ENCODE measurements around the gene SNRPB2.

SNRPB2 gene

DNA sequence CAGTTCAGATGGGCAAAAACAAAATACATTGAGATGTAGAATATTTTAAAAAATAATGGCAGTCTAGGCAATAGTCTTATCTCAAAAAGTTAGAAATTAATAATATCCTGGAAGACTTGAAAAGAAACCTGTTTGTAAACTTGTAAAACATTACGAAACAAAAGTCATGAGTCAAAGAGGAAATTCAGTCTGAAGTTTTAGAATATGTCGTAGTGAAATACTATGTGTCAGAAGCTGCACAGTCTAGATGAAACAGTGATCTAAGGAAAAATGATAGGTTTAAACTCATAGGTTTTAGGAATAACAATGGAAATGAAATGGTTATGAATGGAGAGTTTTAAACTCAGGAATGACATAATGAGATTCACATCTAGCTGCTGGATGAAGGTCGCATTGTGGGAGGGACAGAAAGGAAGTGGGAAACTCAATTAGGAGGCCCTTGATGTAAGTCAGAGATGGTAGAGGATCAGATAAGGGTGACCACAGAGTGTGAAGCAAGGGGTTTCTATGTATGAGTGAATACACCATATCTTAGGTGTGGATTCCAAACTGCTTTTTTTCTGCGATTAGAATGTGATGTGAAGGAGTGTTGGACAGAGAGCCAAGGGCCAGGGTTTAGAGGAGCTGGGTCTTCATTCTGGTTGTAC is 2.8 kb downstream of the SNRPB2 start:
- DNase-seq (ENCODE audit: low spot score): no peak

GRCh38 chr20:16740365-16741072 is 10.7 kb downstream of the SNRPB2 start:
- DNase-seq (ENCODE audit: low spot score): no peak

GRCh38 chr20:16744178-16744807 is 14.5 kb downstream of the SNRPB2 start:
- no peak for DNase-seq (ENCODE audit: low spot score)

DNA sequence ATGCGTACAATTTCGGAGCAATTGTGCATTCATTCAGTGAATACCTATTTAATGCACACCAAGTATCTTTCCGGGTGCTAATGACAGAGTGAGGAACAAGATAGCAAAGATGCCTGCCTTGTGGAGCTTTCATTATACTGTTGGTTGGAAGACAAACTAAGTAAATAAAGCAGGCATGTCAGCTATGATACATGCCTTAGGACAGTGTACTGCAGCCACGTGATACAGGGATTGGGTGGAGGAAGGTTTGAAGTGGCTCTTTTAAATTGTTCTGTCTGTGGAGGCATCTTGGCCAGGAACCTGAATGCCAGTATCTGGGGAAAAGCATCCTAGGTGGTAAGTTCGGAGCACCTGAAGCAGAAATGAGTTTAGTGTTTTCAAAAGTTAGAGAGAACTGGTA is 15.4 kb downstream of the SNRPB2 start:
- no peak for DNase-seq (ENCODE audit: low spot score)

DNA sequence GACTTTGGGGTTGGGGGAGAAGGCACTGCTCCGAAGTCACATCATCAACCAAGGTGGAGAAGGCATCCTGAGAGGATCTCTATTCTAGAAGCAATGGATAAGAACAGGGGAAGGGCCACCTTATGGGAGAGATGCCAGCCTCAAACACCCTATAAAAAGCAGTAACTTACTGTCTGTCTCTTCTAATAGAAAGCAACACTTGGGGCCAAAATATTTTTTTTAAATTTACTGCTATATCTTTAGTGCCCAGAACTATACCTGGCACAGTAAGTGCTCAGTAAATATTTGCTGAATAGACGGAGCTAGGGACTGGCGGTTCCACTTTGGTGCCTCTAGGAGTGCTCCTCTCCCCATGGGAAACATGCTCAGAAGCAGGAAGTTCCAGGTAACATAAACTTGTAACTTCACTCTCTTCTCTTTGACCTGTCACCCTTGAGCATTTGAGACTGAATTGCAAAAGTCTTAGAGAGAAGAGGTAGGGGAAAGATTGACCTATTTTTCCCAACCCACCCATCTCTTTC is 17.5 kb downstream of the SNRPB2 start:
- no peak for DNase-seq (ENCODE audit: low spot score)

DNA sequence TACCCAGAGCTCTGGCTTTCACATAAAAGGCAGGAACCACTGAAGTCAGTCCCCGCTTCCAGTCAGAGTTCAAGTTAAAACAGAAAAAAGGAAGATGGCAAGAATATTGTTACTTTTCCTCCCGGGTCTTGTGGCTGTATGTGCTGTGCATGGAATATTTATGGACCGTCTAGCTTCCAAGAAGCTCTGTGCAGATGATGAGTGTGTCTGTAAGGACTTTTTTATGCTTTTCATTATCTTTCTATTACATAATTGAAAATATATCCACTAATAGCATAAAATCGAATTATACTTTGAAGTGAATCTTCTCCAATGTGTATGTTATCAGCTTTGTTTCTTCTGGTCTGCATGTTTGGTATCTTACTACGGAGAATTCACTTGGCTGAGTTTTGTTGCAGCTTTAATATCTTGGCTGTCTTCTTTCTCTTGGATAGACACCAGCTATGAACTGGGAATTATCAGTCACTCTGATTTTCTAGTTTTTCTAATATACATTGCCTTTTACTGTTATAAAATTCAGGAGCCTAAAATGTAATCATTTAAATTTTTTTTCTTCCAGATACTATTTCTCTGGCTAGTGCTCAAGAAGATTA is 18.6 kb downstream of the SNRPB2 start, which contains the start of gene OTOR:
OTOR (plus strand) TSS at position 51 of the 593 bp plus-strand sequence; CDS start at position 95, 44 bp downstream.
- DNase-seq (ENCODE audit: low spot score): no peak

DNA sequence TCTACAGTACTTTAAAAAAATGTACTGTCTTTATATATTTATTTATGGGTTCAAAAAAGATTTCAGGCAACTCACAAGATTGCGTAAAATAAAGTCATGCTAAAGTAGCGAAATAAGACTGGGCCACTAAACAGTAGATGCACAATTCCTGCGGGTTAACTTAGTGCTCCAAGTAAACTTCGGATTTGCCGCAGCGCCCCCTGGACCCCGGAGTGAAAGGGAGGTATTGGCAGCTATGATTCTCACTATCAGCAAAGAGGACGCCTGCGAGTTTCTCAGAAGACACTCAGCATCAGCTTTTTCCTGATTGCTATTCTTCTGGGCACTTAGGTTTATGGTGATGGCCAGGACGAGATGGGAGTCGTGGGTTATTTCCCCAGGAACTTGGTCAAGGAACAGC is 19.7 kb downstream of the SNRPB2 start:
- DNase-seq (ENCODE audit: low spot score): no peak

- DNase-seq (ENCODE audit: low spot score): no peak
Measured at GRCh38 chr20:16752082-16752481, 22.3 kb downstream of the SNRPB2 start.

DNA sequence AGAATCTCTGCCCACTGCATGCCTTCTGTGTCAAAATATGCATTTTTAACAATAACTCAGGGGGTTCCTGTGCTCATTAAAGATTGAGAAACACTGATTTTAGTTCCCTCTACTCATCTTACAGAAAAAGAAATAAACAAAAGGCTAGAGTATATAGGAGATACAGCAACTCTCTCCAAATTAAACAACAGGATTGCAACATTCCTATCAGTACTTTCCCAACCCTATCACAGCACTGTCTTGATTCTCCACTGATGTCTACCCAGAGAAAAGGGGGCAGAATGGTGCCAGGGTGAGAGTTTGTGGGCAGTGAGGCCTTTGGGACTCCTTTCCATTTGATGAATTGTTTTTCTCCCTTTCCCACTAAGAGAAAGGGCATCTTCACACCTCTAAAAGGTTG is 23.1 kb downstream of the SNRPB2 start:
- DNase-seq (ENCODE audit: low spot score): no peak

- no peak for DNase-seq (ENCODE audit: low spot score)
Measured at GRCh38 chr20:16758454-16759180, 28.8 kb downstream of the SNRPB2 start.

DNA sequence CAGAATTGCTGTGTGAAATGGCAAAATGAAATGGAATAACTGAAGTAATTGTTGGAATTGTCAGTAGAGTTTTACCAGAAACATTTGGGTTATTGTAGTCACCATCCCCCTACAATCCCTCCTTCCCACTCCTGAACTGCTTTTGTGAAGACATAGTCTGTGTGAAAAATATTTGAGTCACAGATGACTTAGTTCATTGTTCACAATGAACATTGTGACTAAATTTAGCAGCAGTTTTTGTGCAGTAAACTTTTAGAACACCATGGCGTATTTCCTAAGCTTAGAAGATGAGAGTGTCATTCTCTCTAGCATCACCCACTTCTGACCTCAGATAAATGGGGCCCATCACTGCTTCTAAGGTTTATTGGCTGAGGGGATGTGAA is 29.3 kb downstream of the SNRPB2 start:
- no peak for DNase-seq (ENCODE audit: low spot score)

GRCh38 chr20:16760431-16761304 is 30.8 kb downstream of the SNRPB2 start:
- no peak for DNase-seq (ENCODE audit: low spot score)

- DNase-seq (ENCODE audit: low spot score): peak; percentile 47
Measured at GRCh38 chr20:16761305-16761829, 31.5 kb downstream of the SNRPB2 start.

DNA sequence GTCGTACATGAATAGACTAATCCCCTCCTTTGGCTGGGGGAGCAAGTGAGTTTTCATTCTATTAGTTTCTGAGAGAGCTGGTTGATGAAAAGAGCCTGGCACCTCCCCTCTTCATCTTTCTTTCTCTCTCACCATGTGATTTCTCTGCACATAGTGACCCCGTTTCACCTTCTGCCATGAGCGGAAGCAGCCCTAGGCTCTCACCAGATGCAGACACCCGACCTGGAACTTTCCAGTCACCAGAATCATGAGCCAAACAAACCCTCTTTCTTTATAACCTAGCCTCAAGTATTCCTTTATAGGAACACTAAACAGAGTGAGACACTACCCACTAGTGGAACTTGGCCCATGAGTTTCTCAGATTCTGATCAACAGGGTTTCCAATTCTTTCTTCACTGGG is 34.7 kb downstream of the SNRPB2 start:
- DNase-seq (ENCODE audit: low spot score): no peak

GRCh38 chr20:16771213-16771612 is 41.4 kb downstream of the SNRPB2 start:
- DNase-seq (ENCODE audit: low spot score): no peak

GRCh38 chr20:16775961-16776360 is 46.1 kb downstream of the SNRPB2 start:
- no peak for DNase-seq (ENCODE audit: low spot score)

GRCh38 chr20:16777126-16777525 is 47.3 kb downstream of the SNRPB2 start:
- no peak for DNase-seq (ENCODE audit: low spot score)

DNA sequence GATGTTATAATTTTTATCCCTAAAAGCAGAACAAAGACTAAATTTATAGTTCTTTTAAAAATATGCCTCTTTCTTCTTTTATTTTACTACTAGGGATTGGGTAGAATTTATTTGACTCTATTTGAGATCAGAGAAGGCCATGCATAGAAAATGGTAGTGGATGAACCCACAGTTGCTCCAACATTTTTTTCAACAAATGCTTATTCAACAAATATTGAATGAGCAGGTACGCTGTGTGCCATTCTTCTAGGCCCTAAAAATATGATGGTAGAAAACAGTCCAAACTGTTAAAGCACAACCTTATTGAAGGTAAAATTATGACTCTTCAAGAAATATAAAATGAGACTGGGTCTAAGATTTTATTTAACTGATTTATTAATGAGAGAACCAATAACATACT is 48.3 kb downstream of the SNRPB2 start:
- no peak for DNase-seq (ENCODE audit: low spot score)

DNA sequence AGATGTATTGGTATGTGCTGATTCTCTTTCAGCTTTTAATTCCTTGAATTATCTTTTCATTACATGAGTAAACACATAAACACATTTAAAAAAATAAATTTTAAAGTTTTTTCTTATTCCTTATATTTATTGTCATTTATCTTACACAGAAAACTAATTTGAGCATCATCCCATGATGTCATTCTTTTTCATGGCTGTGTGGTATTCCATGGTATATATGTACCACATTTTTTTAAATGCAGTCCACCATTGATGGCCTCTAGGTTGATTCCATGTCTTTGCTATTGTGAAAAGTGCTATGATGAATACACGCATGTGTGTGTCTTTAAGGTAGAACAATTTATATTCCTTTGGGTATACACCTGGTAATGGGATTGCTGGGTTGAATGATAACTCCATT is 51.7 kb downstream of the SNRPB2 start:
- DNase-seq (ENCODE audit: low spot score): no peak

DNA sequence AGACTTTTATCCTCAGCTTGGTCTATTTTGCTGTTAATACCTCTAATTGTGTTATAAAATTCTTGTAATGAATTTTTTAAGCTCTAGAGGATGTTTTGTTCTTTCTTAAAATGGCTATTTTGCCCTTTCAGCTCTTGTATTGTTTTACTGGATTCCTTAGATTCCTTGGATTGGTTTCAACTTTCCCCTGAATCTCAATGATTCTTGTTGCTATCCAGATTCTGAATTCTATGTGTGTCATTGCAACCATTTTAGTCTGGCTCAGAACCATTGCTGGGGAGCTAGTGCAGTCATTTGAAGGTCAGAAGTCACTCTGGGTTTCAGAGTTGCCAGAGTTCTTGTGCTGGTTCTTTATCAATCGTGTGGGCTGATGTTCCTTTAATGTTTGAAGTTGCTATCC is 55.4 kb downstream of the SNRPB2 start:
- no peak for DNase-seq (ENCODE audit: low spot score)
